ENCODE results near the gene UNC80. TPM values are rescaled to one million over a fixed set of nuclear protein-coding genes. Genes with fewer than 3 reads are reported as not detected.

UNC80 gene
- total and polyA plus RNA-seq, 2 of the 13 experiments (the other 11 are each of a cell fraction or from before 2014, with no cell fraction given), result not detected

DNA sequence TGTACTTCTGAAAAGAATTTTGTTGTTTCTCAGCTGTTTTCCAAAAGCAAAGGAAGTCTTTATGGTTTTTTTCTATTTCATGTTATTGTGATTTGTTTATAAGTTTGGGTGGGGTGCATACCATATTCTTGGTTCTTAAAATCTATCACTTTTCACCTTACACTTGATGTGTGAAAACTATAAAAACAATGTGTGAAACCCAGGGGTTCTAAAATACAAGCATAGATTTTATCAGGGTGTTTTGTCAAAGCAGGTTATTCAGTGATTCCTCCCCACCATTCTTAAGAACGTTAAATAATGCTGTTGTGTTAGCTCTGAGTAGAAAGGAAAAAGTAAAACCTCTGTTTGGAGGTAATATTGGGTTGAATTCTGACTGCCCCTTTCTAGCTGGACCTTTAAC is 248.5 kb downstream of the UNC80 start:
- DNase-seq (ENCODE audit: low spot score) (no peak), ATAC-seq (no peak), FAIRE-seq (no peak)
- Histone ChIP-seq H3K9ac (ENCODE audit: insufficient read depth, low read depth, low read length) (no peak overlapping the region), H3K27me3 (ENCODE audit: control insufficient read depth in 1 of 2, insufficient read depth in 2 of 2, low read length in 2 of 2) (no peaks in the 10 kb centered on the region), H3K36me3 (replicated peaks in 1 of 2; ENCODE audit: control insufficient read depth in 1 of 2, insufficient read depth in 2 of 2, low read length in 2 of 2) (peaks cover 21 to 68% of the 10 kb centered on the region in 2 experiments), H3K9me3 (ENCODE audit: low read length) (no peaks in the 10 kb centered on the region), H2AFZ (ENCODE audit: low read length) (no peak overlapping the region), H4K20me1 (ENCODE audit: insufficient read depth, low read length) (no peaks in the 10 kb centered on the region), H3K4me2 (ENCODE audit: low read depth, low read length) (no peak overlapping the region), H3K4me1 (ENCODE audit: insufficient read depth, low read length) (no peaks in the 10 kb centered on the region), H3K4me3 (replicated peaks in 1 of 3; ENCODE audit: insufficient read depth in 1 of 3, low read depth in 2 of 3, low read length in 3 of 3) (no peak overlapping the region), H3K79me2 (ENCODE audit: insufficient read depth, low read length) (peaks cover 2% of the 10 kb centered on the region), H3K27ac (ENCODE audit: extremely low read length, insufficient read depth, low read length) (no peak overlapping the region)
- ChIA-PET POLR2A (no interaction called here), CTCF (ENCODE audit: low intra/inter-chr PET ratio, low total read pairs) (no interaction called here)
- no TSS peak for BruUV-seq (replicated peaks)
- intact Hi-C loops (cut with micrococcal nuclease; ENCODE audit: unreplicated experiment) (no loop called here), in situ Hi-C loops (cut with HindIII; ENCODE audit: extremely low pct_ligation_motif_present, low pct_unique_long_range_greater_than_20kb) (no loop called here)
- TF ChIP-seq ZNF276 (CRISPR knock-in tag; IDR thresholded peaks at IDR 0.05; ENCODE audit: low read depth) (no peak), CCAR2 (optimal IDR thresholded peaks at IDR 0.05; ENCODE audit: low read depth, low read length) (no peak)
- 91% methylated on average over 1 of the region's 1 CpG for WGBS (ENCODE audit: low lambda C conversion rate)

- Histone ChIP-seq H3K9ac (ENCODE audit: insufficient read depth, low read depth, low read length) (no peak overlapping the region), H4K20me1 (ENCODE audit: insufficient read depth, low read length) (no peaks in the 10 kb centered on the region), H3K4me1 (ENCODE audit: insufficient read depth, low read length) (no peaks in the 10 kb centered on the region), H3K4me2 (ENCODE audit: low read depth, low read length) (no peak overlapping the region), H3K4me3 (replicated peaks in 1 of 3; ENCODE audit: insufficient read depth in 1 of 3, low read depth in 2 of 3, low read length in 3 of 3) (no peak overlapping the region), H3K27ac (ENCODE audit: extremely low read length, insufficient read depth, low read length) (no peak overlapping the region), H3K79me2 (ENCODE audit: insufficient read depth, low read length) (no peaks in the 10 kb centered on the region), H3K9me3 (ENCODE audit: low read length) (no peaks in the 10 kb centered on the region), H3K27me3 (ENCODE audit: control insufficient read depth in 1 of 2, insufficient read depth in 2 of 2, low read length in 2 of 2) (no peaks in the 10 kb centered on the region), H2AFZ (ENCODE audit: low read length) (no peak overlapping the region), H3K36me3 (replicated peaks in 1 of 2; ENCODE audit: control insufficient read depth in 1 of 2, insufficient read depth in 2 of 2, low read length in 2 of 2) (peaks cover 12 to 42% of the 10 kb centered on the region in 2 experiments; a peak in 4 of 5 replicates)
- WGBS (ENCODE audit: low lambda C conversion rate), result 99% methylated on average over 3 of the region's 3 CpGs
- in situ Hi-C loops (cut with HindIII; ENCODE audit: extremely low pct_ligation_motif_present, low pct_unique_long_range_greater_than_20kb), result no loop called here
- ChIA-PET POLR2A (no interaction called here), CTCF (ENCODE audit: low intra/inter-chr PET ratio, low total read pairs) (no interaction called here)
- FAIRE-seq (no peak), ATAC-seq (no peak), DNase-seq (ENCODE audit: low spot score) (no peak)
- intact Hi-C loops (cut with micrococcal nuclease; ENCODE audit: unreplicated experiment), result no loop called here
- no TSS peak for BruUV-seq (replicated peaks)
- TF ChIP-seq RCOR2 (CRISPR knock-in tag; IDR thresholded peaks at IDR 0.05) (no peak), SCMH1 (CRISPR knock-in tag; IDR thresholded peaks at IDR 0.05; ENCODE audit: borderline replicate concordance) (no peak), SRY (CRISPR knock-in tag; IDR thresholded peaks at IDR 0.05) (no peak), MTF1 (CRISPR knock-in tag; IDR thresholded peaks at IDR 0.05) (no peak), ZNF44 (CRISPR knock-in tag; IDR thresholded peaks at IDR 0.05) (no peak), DDIT3 (CRISPR knock-in tag; IDR thresholded peaks at IDR 0.05) (no peak), SNAPC5 (CRISPR knock-in tag; IDR thresholded peaks at IDR 0.05; ENCODE audit: borderline replicate concordance) (no peak), ZFP37 (CRISPR knock-in tag; IDR thresholded peaks at IDR 0.05; ENCODE audit: borderline replicate concordance) (no peak), GATAD2A (CRISPR knock-in tag; IDR thresholded peaks at IDR 0.05) (no peak), PHB2 (IDR thresholded peaks at IDR 0.05; ENCODE audit: partially characterized antibody) (no peak), REXO4 (CRISPR knock-in tag; IDR thresholded peaks at IDR 0.05; ENCODE audit: borderline replicate concordance) (no peak)
- TF ChIP-seq, protein P1, sequence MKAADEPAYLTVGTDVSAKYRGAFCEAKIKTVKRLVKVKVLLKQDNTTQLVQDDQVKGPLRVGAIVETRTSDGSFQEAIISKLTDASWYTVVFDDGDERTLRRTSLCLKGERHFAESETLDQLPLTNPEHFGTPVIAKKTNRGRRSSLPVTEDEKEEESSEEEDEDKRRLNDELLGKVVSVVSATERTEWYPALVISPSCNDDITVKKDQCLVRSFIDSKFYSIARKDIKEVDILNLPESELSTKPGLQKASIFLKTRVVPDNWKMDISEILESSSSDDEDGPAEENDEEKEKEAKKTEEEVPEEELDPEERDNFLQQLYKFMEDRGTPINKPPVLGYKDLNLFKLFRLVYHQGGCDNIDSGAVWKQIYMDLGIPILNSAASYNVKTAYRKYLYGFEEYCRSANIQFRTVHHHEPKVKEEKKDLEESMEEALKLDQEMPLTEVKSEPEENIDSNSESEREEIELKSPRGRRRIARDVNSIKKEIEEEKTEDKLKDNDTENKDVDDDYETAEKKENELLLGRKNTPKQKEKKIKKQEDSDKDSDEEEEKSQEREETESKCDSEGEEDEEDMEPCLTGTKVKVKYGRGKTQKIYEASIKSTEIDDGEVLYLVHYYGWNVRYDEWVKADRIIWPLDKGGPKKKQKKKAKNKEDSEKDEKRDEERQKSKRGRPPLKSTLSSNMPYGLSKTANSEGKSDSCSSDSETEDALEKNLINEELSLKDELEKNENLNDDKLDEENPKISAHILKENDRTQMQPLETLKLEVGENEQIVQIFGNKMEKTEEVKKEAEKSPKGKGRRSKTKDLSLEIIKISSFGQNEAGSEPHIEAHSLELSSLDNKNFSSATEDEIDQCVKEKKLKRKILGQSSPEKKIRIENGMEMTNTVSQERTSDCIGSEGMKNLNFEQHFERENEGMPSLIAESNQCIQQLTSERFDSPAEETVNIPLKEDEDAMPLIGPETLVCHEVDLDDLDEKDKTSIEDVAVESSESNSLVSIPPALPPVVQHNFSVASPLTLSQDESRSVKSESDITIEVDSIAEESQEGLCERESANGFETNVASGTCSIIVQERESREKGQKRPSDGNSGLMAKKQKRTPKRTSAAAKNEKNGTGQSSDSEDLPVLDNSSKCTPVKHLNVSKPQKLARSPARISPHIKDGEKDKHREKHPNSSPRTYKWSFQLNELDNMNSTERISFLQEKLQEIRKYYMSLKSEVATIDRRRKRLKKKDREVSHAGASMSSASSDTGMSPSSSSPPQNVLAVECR (CRISPR knock-in tag; IDR thresholded peaks at IDR 0.05; ENCODE audit: borderline replicate concordance), result no peak
Observed at GRCh38 chr2:210022824-210023223, 251.2 kb downstream of the UNC80 start.
